SHP77 (cell line): ENCODE measurements around the gene AMN1.
"Not testable (repeated sequence)": the region's sequence is repeated elsewhere in the genome, so short reads cannot be mapped to it uniquely, and the experiment has no call there.

Experiments used
- DNase-seq, 2 experiments: peaks; one replicate each; lab custom pipeline; 2025; lab: John Stamatoyannopoulos, UW

Gene AMN1

GRCh38 chr12:31685801-31686200 lies 43.0 kb downstream of the AMN1 start:
- DNase-seq = no peak

- peak; percentile 98 to 99 for DNase-seq
Observed at GRCh38 chr12:31682136-31682962, 46.5 kb downstream of the AMN1 start.

- DNase-seq = no peak
Observed at GRCh38 chr12:31672521-31672920, 56.3 kb downstream of the AMN1 start.

GRCh38 chr12:31669582-31669981 lies 59.2 kb downstream of the AMN1 start:
- not testable (repeated sequence) for DNase-seq

- no peak for DNase-seq
Observed at GRCh38 chr12:31669020-31669419, 59.8 kb downstream of the AMN1 start.

GRCh38 chr12:31664038-31664437 lies 64.8 kb downstream of the AMN1 start:
- DNase-seq = no peak

- DNase-seq = no peak
Observed at GRCh38 chr12:31663576-31663975, 65.2 kb downstream of the AMN1 start.

- DNase-seq = no peak
Observed at GRCh38 chr12:31662176-31662849, 66.5 kb downstream of the AMN1 start.

- peak; percentile 99 to 100 for DNase-seq
Observed at GRCh38 chr12:31659087-31659942, 69.5 kb downstream of the AMN1 start, which contains the start of gene ETFBKMT. TSS of gene ETFBKMT (plus strand) at chr12:31659688. CDS start at chr12:31661954, 2,266 bp downstream.

- DNase-seq = no peak
Observed at GRCh38 chr12:31658471-31659086, 70.2 kb downstream of the AMN1 start.

- DNase-seq = no peak
Observed at GRCh38 chr12:31655792-31656191, 73.0 kb downstream of the AMN1 start.

GRCh38 chr12:31655208-31655607 lies 73.6 kb downstream of the AMN1 start:
- no peak for DNase-seq

- DNase-seq = peak; percentile 95 to 98
Observed at GRCh38 chr12:31651893-31652521, 76.8 kb downstream of the AMN1 start.

GRCh38 chr12:31650918-31651317 lies 77.9 kb downstream of the AMN1 start:
- DNase-seq = no peak

GRCh38 chr12:31647086-31647491 lies 81.7 kb downstream of the AMN1 start:
- DNase-seq = no peak

GRCh38 chr12:31645924-31646323 lies 82.9 kb downstream of the AMN1 start:
- no peak for DNase-seq

- no peak for DNase-seq
Observed at GRCh38 chr12:31644536-31644935, 84.3 kb downstream of the AMN1 start.

GRCh38 chr12:31641509-31642090 lies 87.2 kb downstream of the AMN1 start:
- DNase-seq = no peak

GRCh38 chr12:31634620-31635019 lies 94.2 kb downstream of the AMN1 start:
- DNase-seq = no peak

- DNase-seq = no peak
Observed at GRCh38 chr12:31633464-31633863, 95.4 kb downstream of the AMN1 start.

- DNase-seq = no peak
Observed at GRCh38 chr12:31631809-31632208, 97.0 kb downstream of the AMN1 start.
